ENCODE results near the gene PTGFRN. TPM values are rescaled to one million over a fixed set of nuclear protein-coding genes. Genes with fewer than 3 reads are reported as not detected.
"Not testable (repeated sequence)": the region's sequence is repeated elsewhere in the genome, so short reads cannot be mapped to it uniquely, and the experiment has no call there.

The PTGFRN gene
- 10 to 100 TPM in 1 of 2 donors, 1 to 10 TPM in 1; 6.4 to 12.6 TPM for total RNA-seq
- polyA plus RNA-seq = 1 to 10 TPM; 5.4 to 8.0 TPM

GRCh38 chr1:116909512-116910378, at the start of gene PTGFRN:
PTGFRN (plus strand) TSS chr1:116909916; CDS start chr1:116910204, 288 bp downstream.
- H3K27ac ChIP-seq (ENCODE audit: low read depth in 1 of 2, low read length in 2 of 2) = peak within 1 kb of the TSS; percentile 54 to 55
- peak; percentile 61 for DNase-seq (ENCODE audit: low spot score)
- peaks cover 0 to 13% (median 7%) of the 10 kb centered on the region in 4 donors for H3K4me1 ChIP-seq (ENCODE audit: control insufficient read depth in 4 of 4, insufficient read depth in 4 of 4, low read length in 3 of 4)
- no peaks in the 10 kb centered on the region for H3K27me3 ChIP-seq (ENCODE audit: control insufficient read depth in 4 of 4, insufficient read depth in 4 of 4, low read length in 3 of 4)
- 8% methylated on average over 86 of the region's 86 CpGs for WGBS
- no peaks in the 10 kb centered on the region for H3K36me3 ChIP-seq (ENCODE audit: control insufficient read depth in 4 of 4, insufficient read depth in 3 of 4, low read depth in 1 of 4, low read length in 3 of 4)
- peak within 1 kb of the TSS; percentile 56 to 84 (median 79) for H3K4me3 ChIP-seq (ENCODE audit: low read depth in 1 of 3, low read length in 3 of 3)
- no peaks in the 10 kb centered on the region for H3K9me3 ChIP-seq (ENCODE audit: control insufficient read depth in 4 of 4, low read length in 3 of 4)
- no peak within 1 kb of the TSS for H3K9ac ChIP-seq (ENCODE audit: low read depth in 1 of 2, low read length in 2 of 2)
- peak in 1 of 2 donors; percentile 7 for TF ChIP-seq RAD21 (IDR thresholded peaks at IDR 0.05)
- TF ChIP-seq HNF4A (conservative IDR thresholded peaks at IDR 0.05) = no peak

GRCh38 chr1:116860167-116860566, 49.5 kb upstream of the PTGFRN start:
- H3K4me1 ChIP-seq (ENCODE audit: control insufficient read depth in 4 of 4, insufficient read depth in 4 of 4, low read length in 3 of 4); H3K4me3 ChIP-seq (ENCODE audit: low read depth in 1 of 3, low read length in 3 of 3); H3K9ac ChIP-seq (ENCODE audit: low read depth in 1 of 2, low read length in 2 of 2); H3K27ac ChIP-seq (ENCODE audit: low read depth in 1 of 2, low read length in 2 of 2); DNase-seq (ENCODE audit: low spot score); H3K27me3 ChIP-seq (ENCODE audit: control insufficient read depth in 4 of 4, insufficient read depth in 4 of 4, low read length in 3 of 4); H3K36me3 ChIP-seq (ENCODE audit: control insufficient read depth in 4 of 4, insufficient read depth in 3 of 4, low read depth in 1 of 4, low read length in 3 of 4); H3K9me3 ChIP-seq (ENCODE audit: control insufficient read depth in 4 of 4, low read length in 3 of 4): not testable (repeated sequence)
- WGBS = 74% methylated on average over 2 of the region's 2 CpGs

GRCh38 chr1:116861137-116861536, 48.6 kb upstream of the PTGFRN start:
- TF ChIP-seq YY1 (IDR thresholded peaks at IDR 0.05) (no peak), ZBTB33 (IDR thresholded peaks at IDR 0.05) (no peak), MAX (IDR thresholded peaks at IDR 0.05) (no peak), SP1 (IDR thresholded peaks at IDR 0.05) (no peak), TAF1 (conservative IDR thresholded peaks at IDR 0.05) (no peak), ATF3 (IDR thresholded peaks at IDR 0.05) (no peak), RXRA (IDR thresholded peaks at IDR 0.05) (no peak), JUND (IDR thresholded peaks at IDR 0.05) (no peak), EGR1 (IDR thresholded peaks at IDR 0.05; ENCODE audit: low read depth in 2 of 2) (no peak), HNF4A (conservative IDR thresholded peaks at IDR 0.05) (no peak), HNF4G (IDR thresholded peaks at IDR 0.05) (no peak), GABPA (IDR thresholded peaks at IDR 0.05 in 1 of 2, conservative IDR thresholded peaks at IDR 0.05 in 1 of 2) (no peak), CTCF (IDR thresholded peaks at IDR 0.05; ENCODE audit: low read depth, low read length, missing input control) (no peak), FOXA1 (IDR thresholded peaks at IDR 0.05) (no peak), NR2F2 (IDR thresholded peaks at IDR 0.05) (no peak), REST (IDR thresholded peaks at IDR 0.05) (no peak), FOXA2 (IDR thresholded peaks at IDR 0.05) (no peak), RAD21 (IDR thresholded peaks at IDR 0.05) (no peak)
- H3K27ac ChIP-seq (ENCODE audit: low read depth in 1 of 2, low read length in 2 of 2) = no peak overlapping the region
- H3K27me3 ChIP-seq (ENCODE audit: control insufficient read depth in 4 of 4, insufficient read depth in 4 of 4, low read length in 3 of 4) = no peaks in the 10 kb centered on the region
- DNase-seq (ENCODE audit: low spot score) = no peak
- H3K36me3 ChIP-seq (ENCODE audit: control insufficient read depth in 4 of 4, insufficient read depth in 3 of 4, low read depth in 1 of 4, low read length in 3 of 4) = no peaks in the 10 kb centered on the region
- no peaks in the 10 kb centered on the region for H3K9me3 ChIP-seq (ENCODE audit: control insufficient read depth in 4 of 4, low read length in 3 of 4)
- no peak overlapping the region for H3K9ac ChIP-seq (ENCODE audit: low read depth in 1 of 2, low read length in 2 of 2)
- 93% methylated on average over 3 of the region's 3 CpGs for WGBS
- H3K4me1 ChIP-seq (ENCODE audit: control insufficient read depth in 4 of 4, insufficient read depth in 4 of 4, low read length in 3 of 4) = no peaks in the 10 kb centered on the region
- H3K4me3 ChIP-seq (ENCODE audit: low read depth in 1 of 3, low read length in 3 of 3) = no peak overlapping the region
